H9 (cell line): ENCODE measurements around the gene OIT3. TPM values are rescaled to one million over a fixed set of nuclear protein-coding genes. Genes with fewer than 3 reads are reported as not detected.

Experiments
- DNase-seq: peaks from one replicate; pipeline ENCODE4 v3.0.0-alpha.2; 2017
- H2AFZ ChIP-seq: one replicate; pipeline ENCODE4 v1.6.1; 2013; ENCODE audit warnings: mild to moderate bottlenecking, low read length, control low read depth, moderate library complexity
- H2AK5ac ChIP-seq: 2 replicates; pipeline ENCODE4 v1.6.1; 2013; ENCODE audit warnings: low read length, control low read depth, mixed read lengths; ENCODE audit not compliant: insufficient read length
- H2BK120ac ChIP-seq: one replicate; pipeline ENCODE4 v1.6.1; 2013; ENCODE audit warnings: low read depth, mild to moderate bottlenecking, low read length, control low read depth, inconsistent platforms; ENCODE audit not compliant: poor library complexity, severe bottlenecking
- H2BK12ac ChIP-seq: 2 replicates; pipeline ENCODE4 v1.6.1; 2013; ENCODE audit warnings: low read length, control low read depth, mixed read lengths, low read depth; ENCODE audit not compliant: insufficient read length
- H2BK15ac ChIP-seq: 2 replicates; pipeline ENCODE4 v1.6.1; 2013; ENCODE audit warnings: low read depth, low read length, control low read depth
- H2BK20ac ChIP-seq: one replicate; pipeline ENCODE4 v1.6.1; 2013; ENCODE audit warnings: low read depth, mild to moderate bottlenecking, low read length, control low read depth, inconsistent platforms; ENCODE audit not compliant: poor library complexity, severe bottlenecking
- H2BK5ac ChIP-seq: 2 replicates; pipeline ENCODE4 v1.6.1; 2013; ENCODE audit warnings: low read length, control low read depth, mixed read lengths; ENCODE audit not compliant: insufficient read length
- H3K14ac ChIP-seq: 2 replicates; pipeline ENCODE4 v1.6.1; 2013; ENCODE audit warnings: low read length, control low read depth; ENCODE audit not compliant: insufficient read depth
- H3K18ac ChIP-seq: 2 replicates; pipeline ENCODE4 v1.6.1; 2013; ENCODE audit warnings: low read depth, mild to moderate bottlenecking, mixed read lengths, low read length, control low read depth; ENCODE audit not compliant: insufficient read length
- H3K23ac ChIP-seq: 2 replicates; pipeline ENCODE4 v1.6.1; 2013; ENCODE audit warnings: low read length, control low read depth, mixed read lengths, low read depth; ENCODE audit not compliant: insufficient read length
- H3K23me2 ChIP-seq: 2 replicates; pipeline ENCODE4 v1.6.1; 2013; ENCODE audit warnings: low read depth, mild to moderate bottlenecking, mixed read lengths, low read length, control low read depth; ENCODE audit not compliant: insufficient read length, poor library complexity, severe bottlenecking
- H3K27ac ChIP-seq: 2 replicates; pipeline ENCODE4 v1.5.1; 2013; ENCODE audit warnings: low read length, control low read depth, mixed read lengths, low read depth; ENCODE audit not compliant: insufficient read length
- H3K27me3 ChIP-seq: 2 replicates; pipeline ENCODE4 v1.6.1; 2013; ENCODE audit warnings: low read length, control low read depth, inconsistent platforms; ENCODE audit not compliant: insufficient read depth
- H3K4ac ChIP-seq: 2 replicates; pipeline ENCODE4 v1.6.1; 2013; ENCODE audit warnings: low read depth, mild to moderate bottlenecking, control low read depth, inconsistent platforms, low read length, moderate library complexity
- H3K4me1 ChIP-seq: 2 replicates; pipeline ENCODE4 v1.6.1; 2013; ENCODE audit warnings: low read length, control low read depth, inconsistent platforms; ENCODE audit not compliant: insufficient read depth
- H3K4me2 ChIP-seq: 2 replicates; pipeline ENCODE4 v1.6.1; 2013; ENCODE audit warnings: low read length, control low read depth, mixed read lengths; ENCODE audit not compliant: insufficient read length, insufficient read depth
- H3K56ac ChIP-seq: 2 replicates; pipeline ENCODE4 v1.6.1; 2013; ENCODE audit warnings: low read depth, mild to moderate bottlenecking, mixed read lengths, low read length, control low read depth; ENCODE audit not compliant: insufficient read length
- H3K79me1 ChIP-seq: 2 replicates; pipeline ENCODE4 v1.6.1; 2013; ENCODE audit warnings: low read depth, mild to moderate bottlenecking, moderate library complexity, low read length, control low read depth, inconsistent platforms; ENCODE audit not compliant: insufficient read depth, poor library complexity, severe bottlenecking
- H3K79me2 ChIP-seq: 2 replicates; pipeline ENCODE4 v1.6.1; 2013; ENCODE audit warnings: low read length, control low read depth, inconsistent platforms; ENCODE audit not compliant: insufficient read depth
- H3K9ac ChIP-seq: 2 replicates; pipeline ENCODE4 v1.6.1; 2013; ENCODE audit warnings: low read length, control low read depth, mixed read lengths; ENCODE audit not compliant: insufficient read length; ENCODE audit errors: extremely low read depth
- H3K9me3 ChIP-seq: one replicate; pipeline ENCODE4 v1.6.1; 2013; ENCODE audit warnings: low read depth, low read length, inconsistent platforms; ENCODE audit not compliant: control insufficient read depth
- H3T11ph ChIP-seq: one replicate; pipeline ENCODE4 v1.6.1; 2013; ENCODE audit warnings: mild to moderate bottlenecking, low read length, control low read depth, inconsistent platforms
- H4K20me1 ChIP-seq: one replicate; pipeline ENCODE4 v1.6.1; 2013; ENCODE audit not compliant: control insufficient read depth, insufficient read length, insufficient read depth
- H4K5ac ChIP-seq: 2 replicates; pipeline ENCODE4 v1.6.1; 2013; ENCODE audit warnings: low read depth, mild to moderate bottlenecking, mixed read lengths, low read length, control low read depth; ENCODE audit not compliant: insufficient read length
- H4K8ac ChIP-seq: replicated peaks from 2 replicates; pipeline ENCODE4 v1.6.1; 2013; ENCODE audit warnings: low read length, control low read depth, mixed read lengths, low read depth; ENCODE audit not compliant: insufficient read length
- H4K91ac ChIP-seq: 2 replicates; pipeline ENCODE4 v1.6.1; 2013; ENCODE audit warnings: low read depth, mild to moderate bottlenecking, moderate library complexity, mixed read lengths, low read length, control low read depth; ENCODE audit not compliant: insufficient read length
- H3K27ac Mint-ChIP-seq, 3 experiments: 2 replicates in 2 of 3; 3 replicates in 1 of 3; pipeline ENCODE4 v1.8.0; 2020 to 2021; ENCODE audit warnings: mixed read lengths in 3 of 3, mild to moderate bottlenecking in 1 of 3, moderate library complexity in 1 of 3
- H3K27me3 Mint-ChIP-seq: 2 replicates; pipeline ENCODE4 v1.8.0; 2021; ENCODE audit warnings: low read depth, mild to moderate bottlenecking, moderate library complexity, mixed read lengths
- H3K36me3 Mint-ChIP-seq, 3 experiments: 2 replicates in 2 of 3; 3 replicates in 1 of 3; pipeline ENCODE4 v1.8.0; 2020 to 2021; ENCODE audit warnings: low read depth in 3 of 3, mixed read lengths in 3 of 3; ENCODE audit not compliant: insufficient read depth in 1 of 3
- H3K4me1 Mint-ChIP-seq, 2 experiments: 2 replicates each; pipeline ENCODE4 v1.8.0; 2020; ENCODE audit warnings: mixed read lengths in 2 of 2
- H3K4me3 Mint-ChIP-seq, 2 experiments: 2 replicates in 1 of 2; 3 replicates in 1 of 2; pipeline ENCODE4 v1.8.0; 2020 to 2021; ENCODE audit warnings: mild to moderate bottlenecking in 2 of 2, mixed read lengths in 2 of 2, moderate library complexity in 1 of 2
- H3K9me3 Mint-ChIP-seq, 2 experiments: 2 replicates in 1 of 2; 3 replicates in 1 of 2; pipeline ENCODE4 v1.8.0; 2020; ENCODE audit warnings: mild to moderate bottlenecking in 2 of 2, mixed read lengths in 2 of 2, moderate library complexity in 1 of 2
- CTCF ChIP-seq: fragments of 200-600 bp; sonication (generic); conservative IDR thresholded peaks from 3 replicates; pipeline ENCODE4 v1.8.0; 2021; ENCODE audit warnings: antibody characterized with exemption, mild to moderate bottlenecking
- WGBS: extraction: QIAGEN DNeasy Blood & Tissue Kit; methylation state at CpG from one replicate; pipeline ENCODE4 v1.1.7; 2013; ENCODE audit warnings: missing lambda C conversion rate, low lambda C conversion rate, mixed read lengths; ENCODE audit not compliant: insufficient read length; ENCODE audit errors: extremely low coverage; 5-methylcytosine and 5-hydroxymethylcytosine counted together
- total RNA-seq: library from RNA; stranded (reverse); gene quantifications from 2 replicates; pipeline ENCODE4 v1.2.1, GENCODE V29; 2021

OIT3 gene
- total RNA-seq, 1 experiment from 2014 or later: not detected

DNA sequence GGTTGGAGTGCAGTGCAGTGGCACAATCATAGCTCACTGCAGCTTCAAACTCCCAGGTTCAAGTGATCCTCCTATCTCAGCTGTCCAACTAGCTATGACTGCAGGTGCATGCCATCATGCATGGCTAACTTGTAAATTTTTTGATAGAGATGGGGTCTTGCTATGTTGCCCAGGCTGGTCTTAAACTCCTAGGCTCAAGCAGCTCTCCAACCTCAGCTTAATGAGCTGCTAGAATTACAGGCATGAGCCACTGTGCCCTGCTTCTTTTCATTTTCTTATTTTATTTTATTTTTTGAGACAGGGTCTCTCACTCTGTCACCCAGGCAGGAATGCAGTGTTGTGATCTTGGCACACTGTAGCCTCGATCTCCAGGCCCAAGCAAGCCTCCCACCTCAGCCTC, 53.4 kb downstream of the OIT3 start:
- no peak overlapping the region for H3K9ac ChIP-seq
- peaks cover 4 to 16% of the 10 kb centered on the region in 2 experiments for H3K4me1 Mint-ChIP-seq
- no peak overlapping the region for H2BK120ac ChIP-seq
- H2BK15ac ChIP-seq: no peak overlapping the region
- no peaks in the 10 kb centered on the region for H3K9me3 ChIP-seq
- H4K20me1 ChIP-seq: no peaks in the 10 kb centered on the region
- H2AK5ac ChIP-seq: no peak overlapping the region
- no peak overlapping the region for H4K5ac ChIP-seq
- H3K18ac ChIP-seq: no peak overlapping the region
- H3K23me2 ChIP-seq: no peaks in the 10 kb centered on the region
- H3K27me3 ChIP-seq: no peaks in the 10 kb centered on the region; the same call in 1 of the 2 replicates
- no CpG with 5 or more reads among the region's 1 CpG for WGBS
- H3K56ac ChIP-seq: no peak overlapping the region
- no peak overlapping the region for H3K4ac ChIP-seq
- no peak for TF ChIP-seq CTCF
- H3K4me3 Mint-ChIP-seq: no peak overlapping the region
- H3K9me3 Mint-ChIP-seq: no peaks in the 10 kb centered on the region
- H2BK20ac ChIP-seq: no peak overlapping the region
- H4K91ac ChIP-seq: no peak overlapping the region
- H3K27ac Mint-ChIP-seq: no peak overlapping the region
- H4K8ac ChIP-seq: no peak overlapping the region
- H2AFZ ChIP-seq: no peak overlapping the region
- no peak overlapping the region for H3K4me2 ChIP-seq
- no peak overlapping the region for H3K14ac ChIP-seq
- no peaks in the 10 kb centered on the region for H3K4me1 ChIP-seq
- no peaks in the 10 kb centered on the region for H3K79me2 ChIP-seq
- H3K79me1 ChIP-seq: no peaks in the 10 kb centered on the region
- no peak for DNase-seq
- no peaks in the 10 kb centered on the region for H3K36me3 Mint-ChIP-seq
- no peaks in the 10 kb centered on the region for H3K27me3 Mint-ChIP-seq
- H3K23ac ChIP-seq: no peak overlapping the region
- no peak overlapping the region for H2BK5ac ChIP-seq
- H3K27ac ChIP-seq: no peak overlapping the region
- no peak overlapping the region for H2BK12ac ChIP-seq
- H3T11ph ChIP-seq: no peak overlapping the region
